MCF 10A (cell line): ENCODE results near the gene TROAP. TPM values are rescaled to one million over a fixed set of nuclear protein-coding genes. Genes with fewer than 3 reads are reported as not detected.

Source experiments
- BruUV-seq: library from RNA; stranded (reverse); fragments of 400-500 nt; replicated peaks from 2 replicates; lab custom pipeline; 2021; lab: Mats Ljungman, UMichigan
- CTCF ChIA-PET: fragments of 300-600 bp; sonication (Branson Sonifier 250); formaldehyde crosslinking; extraction: SDS; loops from one replicate; lab custom pipeline; 2021; ENCODE audit warnings: antibody characterized with exemption, inconsistent platforms; lab: Yijun Ruan, JAX
- POLR2A ChIA-PET: fragments of 300-600, 350-650 bp; sonication (Branson Sonifier 250); formaldehyde crosslinking; extraction: SDS; loops from one replicate; lab custom pipeline; 2020; ENCODE audit warnings: antibody characterized with exemption, inconsistent platforms; lab: Yijun Ruan, JAX
- DNase-seq: peaks from one replicate; pipeline ENCODE4 v3.0.0-alpha.2; 2018; ENCODE audit not compliant: unreplicated experiment
- H3K27ac Mint-ChIP-seq: one replicate; pipeline ENCODE4 v1.8.0; 2022; ENCODE audit warnings: mild to moderate bottlenecking, low read depth, mixed read lengths; ENCODE audit not compliant: unreplicated experiment
- H3K27me3 Mint-ChIP-seq: one replicate; pipeline ENCODE4 v1.8.0; 2022; ENCODE audit warnings: mixed read lengths; ENCODE audit not compliant: insufficient read depth, unreplicated experiment
- H3K36me3 Mint-ChIP-seq: one replicate; pipeline ENCODE4 v1.8.0; 2022; ENCODE audit warnings: mild to moderate bottlenecking, moderate library complexity, mixed read lengths; ENCODE audit not compliant: insufficient read depth, unreplicated experiment
- H3K4me1 Mint-ChIP-seq: one replicate; pipeline ENCODE4 v1.8.0; 2022; ENCODE audit warnings: mixed read lengths; ENCODE audit not compliant: insufficient read depth, unreplicated experiment
- H3K4me3 Mint-ChIP-seq: one replicate; pipeline ENCODE4 v1.8.0; 2022; ENCODE audit warnings: mild to moderate bottlenecking, moderate library complexity, mixed read lengths; ENCODE audit not compliant: unreplicated experiment
- H3K9me3 Mint-ChIP-seq: one replicate; pipeline ENCODE4 v1.8.0; 2022; ENCODE audit warnings: mixed read lengths; ENCODE audit not compliant: unreplicated experiment
- CTCF ChIP-seq: fragments of 200-600 bp; IDR thresholded peaks from one replicate; pipeline ENCODE4 v1.8.0; 2022; ENCODE audit warnings: antibody characterized with exemption, mild to moderate bottlenecking; ENCODE audit not compliant: unreplicated experiment
- intact Hi-C: fragments of 100-400 bp; cut with micrococcal nuclease; formaldehyde crosslinking; loops from 2 replicates; pipeline ENCODE4 v1.14.1; 2022
- total RNA-seq: library from RNA; stranded (reverse); gene quantifications from 2 replicates; pipeline ENCODE4 v1.2.3, GENCODE V29; 2022

TROAP gene
- total RNA-seq, 1 experiment from 2014 or later, result 41.9 TPM

GRCh38 chr12:49340095-49340870, 17.2 kb downstream of the TROAP start:
- intact Hi-C loops, result no loop called here
- H3K36me3 Mint-ChIP-seq, result no peaks in the 10 kb centered on the region
- CTCF ChIA-PET, result interaction anchor here (0.6 to 5.3 kb wide), 4 partner anchors 18 to 250 kb away, joined by 3 to 57 read pairs (median 6); no protein-coding TSS in a partner anchor
- no peak overlapping the region for H3K4me3 Mint-ChIP-seq
- POLR2A ChIA-PET, result interaction anchor here (0.9 kb wide), 1 partner anchor 52 kb away, joined by 6 read pairs; no protein-coding TSS in a partner anchor
- H3K27me3 Mint-ChIP-seq, result peaks cover 26% of the 10 kb centered on the region
- no peaks in the 10 kb centered on the region for H3K9me3 Mint-ChIP-seq
- no peak for DNase-seq
- peaks cover 10% of the 10 kb centered on the region for H3K4me1 Mint-ChIP-seq
- BruUV-seq, result no TSS peak
- TF ChIP-seq CTCF, result no peak
- no peak overlapping the region for H3K27ac Mint-ChIP-seq

GRCh38 chr12:49340971-49341776, 18.1 kb downstream of the TROAP start:
- no TSS peak for BruUV-seq
- H3K4me1 Mint-ChIP-seq, result peaks cover 11% of the 10 kb centered on the region
- no peaks in the 10 kb centered on the region for H3K36me3 Mint-ChIP-seq
- CTCF ChIA-PET, result interaction anchor here (0.6 to 1.8 kb wide), 6 partner anchors 17 to 607 kb away, joined by 3 to 13 read pairs (median 3); no protein-coding TSS in a partner anchor
- peaks cover 33% of the 10 kb centered on the region for H3K27me3 Mint-ChIP-seq
- H3K4me3 Mint-ChIP-seq, result no peak overlapping the region
- intact Hi-C loops, result no loop called here
- POLR2A ChIA-PET, result interaction anchor here (1.3 kb wide), 1 partner anchor 19 kb away, joined by 4 read pairs; the partner anchor contains the start of gene TROAP
- no peaks in the 10 kb centered on the region for H3K9me3 Mint-ChIP-seq
- no peak for DNase-seq
- no peak overlapping the region for H3K27ac Mint-ChIP-seq
- TF ChIP-seq CTCF, result no peak

- intact Hi-C loops, result no loop called here
- POLR2A ChIA-PET, result interaction anchor here (1.3 kb wide), 1 partner anchor 19 kb away, joined by 4 read pairs; the partner anchor contains the start of gene TROAP
- BruUV-seq, result no TSS peak
- Mint-ChIP-seq H3K27me3 (peaks cover 39% of the 10 kb centered on the region), H3K9me3 (no peaks in the 10 kb centered on the region), H3K36me3 (no peaks in the 10 kb centered on the region), H3K4me1 (peaks cover 17% of the 10 kb centered on the region), H3K27ac (no peak overlapping the region), H3K4me3 (no peak overlapping the region)
- no peak for TF ChIP-seq CTCF
- CTCF ChIA-PET, result interaction anchor here (0.6 to 1.8 kb wide), 8 partner anchors 16 to 606 kb away, joined by 3 to 13 read pairs (median 3); no protein-coding TSS in a partner anchor
- no peak for DNase-seq
These were observed 18.7 kb downstream of the TROAP start for GRCh38 chr12:49341777-49342065.
